GM10847 (cell line): Measurements from ENCODE around the gene HES3.
A peak's percentile ranks its signal among the peaks of the same experiment; 100 is the strongest.

ENCODE experiments used
- POLR2A ChIP-seq: IDR thresholded peaks from 2 replicates; pipeline ENCODE4 v1.6.1; 2011; ENCODE audit not compliant: insufficient read length; ENCODE audit errors: extremely low read depth

The HES3 gene, protein sequence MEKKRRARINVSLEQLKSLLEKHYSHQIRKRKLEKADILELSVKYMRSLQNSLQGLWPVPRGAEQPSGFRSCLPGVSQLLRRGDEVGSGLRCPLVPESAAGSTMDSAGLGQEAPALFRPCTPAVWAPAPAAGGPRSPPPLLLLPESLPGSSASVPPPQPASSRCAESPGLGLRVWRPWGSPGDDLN

GRCh38 chr1:6243993-6244392 lies at the start of gene HES3:
HES3 (plus strand) TSS chr1:6244179; CDS start chr1:6244366, 187 bp downstream.
- no peak for TF ChIP-seq POLR2A

- no peak for TF ChIP-seq POLR2A
These were observed 46.1 kb upstream of the HES3 start for GRCh38 chr1:6197746-6198427.

DNA sequence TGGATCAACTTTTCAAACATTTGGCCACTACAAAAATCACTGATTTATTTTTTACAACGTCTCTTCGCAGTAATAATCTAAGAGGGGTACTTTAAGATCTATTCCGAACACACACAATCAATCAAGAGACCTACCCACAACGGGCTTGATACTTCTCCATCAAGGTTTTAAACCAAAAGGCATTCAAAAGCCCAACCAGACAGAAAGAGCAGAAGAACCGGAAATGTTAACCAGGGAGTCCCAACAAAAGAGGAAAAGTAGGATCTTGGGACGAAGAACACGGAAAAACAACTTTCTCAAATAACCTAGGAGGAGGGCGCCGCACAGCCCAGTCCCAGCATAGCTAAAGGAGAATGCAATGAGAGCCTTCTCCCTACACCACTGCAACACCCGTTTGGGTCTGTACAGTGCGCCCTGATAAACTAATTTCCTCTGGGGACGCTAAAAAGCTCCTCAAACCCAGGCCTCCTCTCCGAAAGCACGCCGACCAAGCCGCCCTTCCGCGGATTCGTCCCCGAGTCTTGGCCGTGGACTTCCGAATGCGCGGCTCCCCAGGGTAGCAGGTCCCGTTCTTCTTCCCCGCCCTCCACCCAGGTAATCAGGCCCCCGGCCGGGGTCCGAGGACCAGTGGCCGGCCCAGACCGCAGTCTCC lies 45.2 kb upstream of the HES3 start:
- no peak for TF ChIP-seq POLR2A

DNA sequence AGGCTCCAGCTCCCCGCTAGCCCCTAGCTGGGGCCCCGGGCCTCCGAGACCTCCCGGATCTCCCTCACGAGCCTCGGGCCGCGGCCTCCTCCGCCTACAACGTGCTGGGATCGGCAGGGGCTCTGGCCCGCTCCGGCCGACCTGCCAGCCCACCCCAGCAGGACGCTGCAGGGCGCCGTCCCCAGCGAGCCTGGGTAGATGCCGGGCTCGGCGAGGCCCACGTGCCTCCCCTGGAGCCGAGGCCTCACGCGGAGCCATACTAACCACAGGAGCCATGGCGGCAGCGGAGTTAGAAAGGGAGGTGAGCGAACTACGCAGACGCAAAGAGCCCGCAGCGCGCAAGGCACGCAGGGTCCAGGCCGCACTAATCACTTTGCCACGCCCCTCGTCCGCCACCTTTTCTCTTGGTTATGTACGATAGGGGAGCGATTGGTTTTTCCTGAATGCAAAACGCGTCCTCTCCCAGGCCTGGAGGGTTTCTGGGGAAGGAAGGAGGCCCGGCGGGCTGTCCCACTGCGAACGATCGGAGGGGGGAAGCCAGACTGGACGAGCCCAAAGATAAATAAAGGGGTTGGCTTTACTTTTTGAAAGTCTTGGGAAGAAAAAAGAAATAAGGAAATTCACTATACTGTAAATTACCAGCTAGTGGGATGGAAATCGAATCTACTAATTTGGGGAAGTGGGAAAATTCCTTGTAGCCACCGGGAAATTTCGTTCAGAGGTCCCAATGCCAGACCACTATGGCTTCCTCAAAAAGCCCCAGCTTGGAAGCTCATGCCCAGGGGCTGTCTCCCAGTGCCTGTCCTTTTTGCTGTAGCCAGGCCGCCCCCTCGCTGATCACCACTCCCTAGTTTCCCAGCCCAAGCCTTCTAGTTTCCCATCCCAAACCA lies 44.4 kb upstream of the HES3 start, which contains the start of gene RPL22:
Gene RPL22 (minus strand): TSS at position 298 of the 890 bp plus-strand sequence. CDS start 22 bp downstream, at position 276.
- TF ChIP-seq POLR2A: peak; percentile 94

DNA sequence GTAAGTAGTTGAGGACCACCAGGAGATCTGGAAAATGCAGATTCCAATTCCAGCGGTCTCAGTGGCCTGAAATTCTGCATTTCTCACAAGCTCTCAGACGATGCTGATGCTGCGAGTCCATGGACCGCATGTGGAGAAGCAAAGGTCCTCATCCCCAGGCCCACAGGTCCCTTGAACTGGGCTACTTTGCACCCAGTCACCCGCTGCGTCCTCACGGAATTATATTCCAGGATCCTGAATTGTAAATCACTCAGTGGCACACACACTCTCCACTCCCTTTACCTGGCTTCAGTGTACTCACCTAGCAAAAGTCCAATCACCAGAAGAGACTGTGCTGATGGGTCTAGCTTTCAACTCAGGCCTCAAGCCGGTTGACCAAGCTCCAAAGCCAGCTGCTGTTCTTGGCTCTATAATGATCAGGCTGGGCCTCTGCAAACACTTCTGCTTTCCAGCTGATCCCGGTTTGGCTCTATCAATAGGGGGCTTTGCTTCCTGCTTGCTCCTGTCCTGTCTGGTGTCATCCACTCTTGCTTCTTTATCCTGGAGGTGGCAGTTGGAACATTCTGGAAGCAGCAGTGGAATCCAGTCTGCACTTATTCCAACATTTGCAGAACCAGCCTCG lies 43.7 kb upstream of the HES3 start:
- no peak for TF ChIP-seq POLR2A

- no peak for TF ChIP-seq POLR2A
These were observed 41.7 kb upstream of the HES3 start for GRCh38 chr1:6202256-6202655.

- no peak for TF ChIP-seq POLR2A
These were observed 38.0 kb upstream of the HES3 start, which contains the start of gene RNF207 for GRCh38 chr1:6205849-6206519. RNF207 (plus strand) TSS chr1:6206119; CDS start chr1:6206536, 417 bp downstream.

DNA sequence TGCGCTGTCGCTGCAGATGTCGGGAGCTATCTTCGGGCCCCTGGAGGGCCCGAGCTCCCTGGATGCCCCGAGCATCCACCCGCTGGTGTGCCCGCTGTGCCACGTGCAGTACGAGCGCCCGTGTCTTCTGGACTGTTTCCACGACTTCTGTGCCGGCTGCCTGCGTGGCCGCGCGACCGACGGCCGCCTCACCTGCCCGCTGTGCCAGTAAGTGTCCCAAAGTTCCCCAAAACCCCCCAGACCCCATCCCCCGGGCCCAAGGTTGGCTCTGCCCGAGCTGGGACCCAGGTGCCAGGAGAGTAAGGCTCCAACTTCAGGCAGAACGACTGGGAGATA lies 37.5 kb upstream of the HES3 start:
- TF ChIP-seq POLR2A: no peak

GRCh38 chr1:6207075-6207885 lies 36.7 kb upstream of the HES3 start:
- TF ChIP-seq POLR2A: no peak

GRCh38 chr1:6207921-6208320 lies 36.1 kb upstream of the HES3 start:
- TF ChIP-seq POLR2A: no peak

- TF ChIP-seq POLR2A: no peak
These were observed 35.0 kb upstream of the HES3 start for GRCh38 chr1:6208723-6209660.

DNA sequence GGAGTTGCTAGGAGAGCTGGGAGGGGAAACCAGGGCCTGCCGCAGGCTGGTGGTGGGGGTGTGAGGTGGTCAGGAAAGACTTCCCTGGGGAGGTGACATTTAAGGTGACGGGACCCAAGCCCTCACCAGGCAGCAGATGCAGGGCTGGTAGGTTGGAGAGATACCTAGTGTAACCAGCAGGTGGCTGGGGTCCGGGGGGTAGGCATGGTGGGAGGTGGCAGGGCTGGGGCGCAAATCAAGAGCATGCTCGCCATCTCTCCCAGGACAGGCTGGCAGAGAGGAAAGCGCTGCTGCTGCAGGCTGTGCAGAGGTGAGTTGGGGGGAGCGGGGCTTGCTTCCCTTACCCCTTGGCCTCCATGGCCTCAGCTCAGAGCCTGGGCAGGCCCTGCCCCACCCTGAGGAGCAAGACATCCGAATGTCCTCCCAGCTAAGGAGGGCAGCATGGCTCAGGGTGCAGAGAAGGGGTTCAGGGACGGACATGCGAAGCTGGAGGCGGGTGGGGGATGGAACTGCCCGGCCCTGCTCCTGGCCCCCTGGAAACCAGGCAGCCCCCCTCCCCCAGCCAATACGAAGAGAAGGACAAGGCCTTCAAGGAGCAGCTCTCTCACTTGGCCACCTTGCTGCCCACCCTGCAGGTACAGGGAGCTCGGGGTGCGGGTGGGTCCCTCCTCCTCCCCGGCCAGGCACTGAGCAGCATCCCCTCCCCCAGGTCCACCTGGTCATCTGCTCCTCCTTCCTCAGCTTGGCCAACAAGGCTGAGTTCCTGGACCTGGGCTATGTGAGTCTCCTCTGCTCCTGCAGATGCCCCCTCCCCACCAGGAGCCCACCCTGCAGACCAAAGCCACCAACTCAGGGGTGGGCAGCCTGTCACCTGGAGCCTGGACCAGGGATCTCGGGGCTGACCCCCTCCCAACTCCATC lies 34.1 kb upstream of the HES3 start:
- no peak for TF ChIP-seq POLR2A
